Right cardiac atrium (tissue), 5 donors: ENCODE measurements around the gene KRTAP10-7. TPM values are rescaled to one million over a fixed set of nuclear protein-coding genes. Genes with fewer than 3 reads are reported as not detected.
"Not testable (repeated sequence)": the region's sequence is repeated elsewhere in the genome, so short reads cannot be mapped to it uniquely, and the experiment has no call there.

Experiments
- ATAC-seq, 2 donors: fragments of 200-7000 bp; cut with Tn5 transposase; one replicate each; pipeline versions ENCODE4 v1.8.0 to v1.9.1; 2020; ENCODE audit warnings: moderate library complexity in 2 of 2, mild to moderate bottlenecking in 1 of 2
- DNase-seq, 3 donors: peaks; one replicate each; pipeline ENCODE4 v3.0.0-alpha.2; 2020
- H3K27ac ChIP-seq: one replicate; pipeline ENCODE4 v1.5.1; 2013; ENCODE audit warnings: mild to moderate bottlenecking, low read length, control low read depth, moderate library complexity
- H3K27me3 ChIP-seq: one replicate; pipeline ENCODE4 v1.6.1; 2013; ENCODE audit not compliant: control insufficient read depth, insufficient read depth
- H3K4me1 ChIP-seq: one replicate; pipeline ENCODE4 v1.6.1; 2013; ENCODE audit warnings: low read length; ENCODE audit not compliant: control insufficient read depth, insufficient read depth
- H3K4me3 ChIP-seq: one replicate; pipeline ENCODE4 v1.5.1; 2013; ENCODE audit warnings: low read length, control low read depth
- H3K9me3 ChIP-seq: one replicate; pipeline ENCODE4 v1.6.1; 2013; ENCODE audit warnings: low read length; ENCODE audit not compliant: control insufficient read depth
- WGBS: extraction: QIAGEN DNeasy Blood & Tissue Kit; methylation state at CpG from one replicate; pipeline ENCODE4 v1.1.7; 2013; 5-methylcytosine and 5-hydroxymethylcytosine counted together
- intact Hi-C, 4 donors: fragments of 100-400 bp; cut with DNase I; formaldehyde crosslinking; loops; one replicate each; pipeline versions ENCODE4 v1.11.0 to v1.14.0; 2022 to 2023
- polyA plus RNA-seq: library from polyadenylated mRNA; stranded (reverse); fragments of 200-250 nt; gene quantifications from one replicate; pipeline ENCODE4 v1.2.3, GENCODE V29; 2013
- total RNA-seq, 4 donors: library from RNA; stranded (reverse); fragmentation: NEBNext Ultra II Directional; extraction: Animal tissue kit (Norgen Biotek cat#: 25700); gene quantifications; one replicate each; pipeline ENCODE4 v1.2.1, GENCODE V29; 2021
- donor health status: healthy with polysubstance abuse.
- donor health status: DM: no; HTN: yes; CAD: no.
- donor health status: DM: no; HTN: no; CAD: no.
- donor health status: DM: no; HTN: yes; CAD: no; lungs with severe emphysema.
- donor health status: DM: yes; HTN: yes; CAD: no.

Gene KRTAP10-7
- total and polyA plus RNA-seq, 5 donors, result not detected

DNA sequence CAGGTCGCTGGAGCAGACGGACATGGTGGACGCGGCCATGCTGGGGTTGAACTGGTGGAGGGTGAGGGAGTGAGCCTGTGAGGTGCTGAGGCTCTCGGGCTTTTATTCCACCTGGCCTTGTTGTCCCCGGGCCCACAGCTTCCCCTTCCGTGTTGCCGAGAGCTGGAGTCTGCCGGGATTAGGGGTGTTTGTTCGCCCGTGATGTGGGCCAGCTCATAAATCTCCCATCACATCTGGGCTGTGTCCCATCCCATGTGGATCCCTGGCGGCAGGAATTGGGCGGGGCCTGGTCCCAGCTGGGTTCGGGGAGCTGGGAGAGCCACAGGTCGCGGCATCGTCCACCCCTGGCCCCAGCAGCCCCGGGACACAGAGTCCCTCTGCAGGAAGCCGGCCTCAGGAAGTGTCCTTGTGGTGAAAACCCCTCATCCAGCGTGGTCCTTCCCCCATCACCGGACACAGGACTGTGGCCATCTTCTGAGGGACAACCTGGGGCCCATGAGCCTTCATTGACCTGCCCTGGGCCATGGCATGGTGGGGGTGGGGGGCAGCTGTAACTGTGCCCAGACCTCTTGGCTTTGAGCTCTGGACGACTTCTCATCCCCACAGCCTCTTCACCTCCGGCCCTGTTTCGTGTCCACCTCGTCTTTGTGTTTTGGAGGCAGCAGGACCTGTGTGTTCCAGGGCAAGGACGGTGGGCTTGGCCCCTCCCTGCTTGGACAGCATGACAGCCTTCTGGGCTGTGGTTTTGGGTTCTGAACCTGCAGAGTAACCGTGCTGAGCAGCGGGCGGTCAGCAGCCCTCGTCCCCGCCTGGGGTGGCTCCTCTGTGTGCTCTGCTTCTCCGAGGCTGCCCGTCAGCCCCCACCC lies 7.7 kb upstream of the KRTAP10-7 start, which contains the start of gene KRTAP10-6:
KRTAP10-6 (minus strand) TSS at position 60 of the 866 bp plus-strand sequence; CDS start at position 39, 21 bp downstream.
- ATAC-seq, result peak; percentile 17 to 26
- Histone ChIP-seq H3K9me3 (no peaks in the 10 kb centered on the region), H3K27ac (no peak within 1 kb of the TSS), H3K4me3 (no peak within 1 kb of the TSS), H3K4me1 (no peaks in the 10 kb centered on the region), H3K27me3 (no peaks in the 10 kb centered on the region)
- intact Hi-C loops, result no loop called here
- DNase-seq, result peak in 1 of 3 donors; percentile 45
- 71% methylated on average over 33 of the region's 33 CpGs for WGBS

DNA sequence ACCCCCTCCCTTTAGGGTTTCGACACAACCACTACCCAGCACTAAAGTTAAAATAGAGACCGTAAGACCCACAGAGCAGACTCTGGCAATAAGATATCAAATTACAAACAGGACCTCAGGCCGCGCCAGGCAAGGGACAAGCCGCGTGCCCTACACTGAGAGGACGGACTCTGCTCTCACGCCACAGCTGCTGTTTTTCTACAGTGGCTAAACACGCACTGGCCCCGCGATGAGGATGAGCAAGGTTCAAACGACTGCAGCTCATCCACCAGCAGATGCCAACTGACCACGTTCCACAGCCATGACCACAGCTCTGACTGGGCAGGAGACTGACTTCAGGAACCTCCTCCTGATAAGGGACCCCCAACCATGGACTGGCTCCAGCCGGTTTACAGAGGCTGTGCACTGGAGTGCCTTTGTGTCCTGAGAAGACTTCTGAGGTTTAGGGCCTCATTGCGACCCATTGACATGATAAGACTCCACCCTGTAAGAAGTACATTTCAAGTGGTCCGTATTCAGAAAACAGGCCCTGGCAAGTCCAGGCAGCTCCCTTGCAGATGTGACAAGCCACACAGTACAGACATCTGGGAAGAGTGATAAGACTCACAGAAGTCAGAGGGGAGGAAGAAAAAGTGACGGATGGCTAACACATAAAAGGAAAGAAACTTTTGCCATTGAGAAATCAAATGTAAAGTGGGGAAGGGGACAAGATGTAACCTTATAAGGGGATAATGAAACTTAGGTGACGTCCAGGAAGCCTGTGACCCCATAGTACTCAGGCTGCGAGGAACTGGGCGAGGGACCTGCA lies 6.6 kb upstream of the KRTAP10-7 start:
- ATAC-seq (peak in 1 of 2 donors; percentile 39), DNase-seq (peak in 1 of 3 donors; percentile 27)
- WGBS, result 39% methylated on average over 20 of the region's 20 CpGs
- H3K9me3 ChIP-seq, result no peaks in the 10 kb centered on the region
- intact Hi-C loops, result no loop called here
- no peaks in the 10 kb centered on the region for H3K27me3 ChIP-seq
- H3K27ac ChIP-seq, result no peak overlapping the region
- no peaks in the 10 kb centered on the region for H3K4me1 ChIP-seq
- no peak overlapping the region for H3K4me3 ChIP-seq

DNA sequence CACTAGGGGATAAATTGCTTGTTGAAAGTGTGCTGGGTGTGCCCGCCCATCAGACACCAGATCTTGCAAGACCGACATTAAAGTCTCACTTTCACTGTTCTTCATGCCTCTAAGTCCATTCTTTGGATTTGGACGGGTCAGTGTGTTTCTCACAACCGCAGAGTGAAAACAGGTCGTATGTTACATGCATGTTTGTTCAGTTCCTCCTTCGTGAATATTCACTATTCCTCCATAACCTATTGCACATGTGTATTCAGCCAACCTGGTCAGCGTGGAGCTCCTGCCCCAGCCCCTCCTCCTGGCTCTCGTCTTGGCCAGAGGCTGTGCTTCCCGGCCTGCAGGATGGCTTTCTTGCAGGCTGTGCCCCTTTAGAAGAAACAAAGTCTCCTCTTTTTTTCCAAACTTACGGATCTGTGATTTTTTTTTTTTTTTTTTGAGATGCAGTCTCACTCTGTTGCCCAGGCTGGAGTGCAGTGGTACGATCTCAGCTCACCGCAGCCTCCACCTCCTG lies 5.9 kb upstream of the KRTAP10-7 start:
- no peak for ATAC-seq
- no peak for DNase-seq
- 76% methylated on average over 12 of the region's 12 CpGs for WGBS
- Histone ChIP-seq H3K27ac (no peak overlapping the region), H3K4me1 (no peaks in the 10 kb centered on the region), H3K9me3 (no peaks in the 10 kb centered on the region), H3K27me3 (no peaks in the 10 kb centered on the region), H3K4me3 (no peak overlapping the region)
- intact Hi-C loops, result no loop called here

DNA sequence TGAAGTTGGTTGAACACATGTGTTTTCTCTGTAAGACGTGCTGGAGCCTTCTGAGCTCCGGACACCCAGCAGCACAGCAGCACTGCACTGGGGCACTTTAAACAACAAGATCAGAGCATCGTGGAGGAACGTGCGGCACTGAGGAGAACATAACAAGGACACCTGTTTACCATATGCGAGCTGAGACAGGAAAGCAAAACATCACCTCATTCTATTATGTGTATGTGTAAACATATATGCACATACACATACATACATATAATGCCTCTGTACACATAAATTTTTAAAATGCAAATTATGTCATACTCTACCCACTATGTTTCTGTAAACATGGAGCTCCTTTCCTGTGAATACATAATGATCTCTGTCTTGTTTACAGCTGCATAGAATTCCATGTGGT lies 4.9 kb upstream of the KRTAP10-7 start:
- Histone ChIP-seq H3K27me3 (no peaks in the 10 kb centered on the region), H3K4me3 (no peak overlapping the region), H3K4me1 (no peaks in the 10 kb centered on the region), H3K9me3 (no peaks in the 10 kb centered on the region), H3K27ac (no peak overlapping the region)
- intact Hi-C loops, result no loop called here
- 79% methylated on average over 6 of the region's 6 CpGs for WGBS
- ATAC-seq (no peak), DNase-seq (no peak)

DNA sequence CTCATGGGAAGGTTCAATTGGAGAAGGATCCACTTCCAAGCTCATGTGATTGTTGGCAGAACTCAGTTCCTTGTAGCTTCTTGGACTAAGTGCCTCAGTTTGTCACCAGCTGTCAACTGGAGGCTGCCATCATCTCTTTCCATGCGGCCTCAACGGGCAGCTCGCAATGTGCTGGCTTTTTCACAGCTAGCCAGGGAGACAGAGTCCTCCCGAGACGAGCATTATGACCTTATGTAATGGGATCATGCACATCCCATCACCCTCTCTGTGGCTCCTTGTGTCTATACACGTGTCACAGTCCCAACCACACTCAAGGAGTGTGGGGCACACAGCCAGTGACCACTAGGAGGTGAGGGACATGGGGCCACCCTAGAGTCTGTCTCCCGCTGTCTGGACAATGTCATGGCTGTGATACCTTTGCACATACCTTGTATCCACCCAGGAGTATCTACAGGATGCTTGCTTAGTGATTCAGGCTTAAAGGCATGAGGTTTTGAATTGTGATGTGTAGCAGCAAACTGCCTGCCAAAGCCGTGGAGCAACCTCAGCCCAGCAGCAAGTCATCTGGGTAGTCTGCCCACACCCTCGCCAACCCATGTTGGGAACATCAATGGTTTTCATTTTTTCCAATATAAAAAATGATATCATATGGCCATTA lies 4.2 kb upstream of the KRTAP10-7 start:
- H3K4me3 ChIP-seq, result no peak overlapping the region
- H3K27ac ChIP-seq, result no peak overlapping the region
- DNase-seq (no peak), ATAC-seq (no peak)
- no peaks in the 10 kb centered on the region for H3K27me3 ChIP-seq
- 79% methylated on average over 9 of the region's 9 CpGs for WGBS
- no peaks in the 10 kb centered on the region for H3K4me1 ChIP-seq
- intact Hi-C loops, result no loop called here
- H3K9me3 ChIP-seq, result no peaks in the 10 kb centered on the region

DNA sequence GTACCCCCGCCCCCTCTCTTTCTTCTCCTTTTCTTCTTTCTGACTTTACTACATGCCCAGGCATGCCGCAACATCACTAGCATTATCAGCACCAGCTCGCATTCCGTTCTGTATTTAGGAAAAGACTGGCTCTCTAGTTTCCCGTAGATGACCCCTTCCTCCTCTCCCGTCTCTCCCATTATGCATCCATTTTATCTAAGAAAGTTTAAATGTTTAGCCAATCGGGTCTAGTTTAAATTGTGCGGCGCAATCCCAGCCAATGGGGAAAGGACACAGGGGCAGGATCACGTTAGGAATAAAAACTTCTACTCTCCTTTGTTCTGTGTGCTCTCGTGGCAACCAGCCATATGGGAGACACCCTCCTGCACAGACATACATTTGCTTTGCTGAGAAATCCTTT lies 2.3 kb upstream of the KRTAP10-7 start:
- H3K27me3 ChIP-seq, result no peaks in the 10 kb centered on the region
- 62% methylated on average over 11 of the region's 11 CpGs for WGBS
- no peak overlapping the region for H3K4me3 ChIP-seq
- DNase-seq (no peak), ATAC-seq (no peak)
- H3K9me3 ChIP-seq, result no peaks in the 10 kb centered on the region
- intact Hi-C loops, result no loop called here
- H3K27ac ChIP-seq, result no peak overlapping the region
- no peaks in the 10 kb centered on the region for H3K4me1 ChIP-seq

DNA sequence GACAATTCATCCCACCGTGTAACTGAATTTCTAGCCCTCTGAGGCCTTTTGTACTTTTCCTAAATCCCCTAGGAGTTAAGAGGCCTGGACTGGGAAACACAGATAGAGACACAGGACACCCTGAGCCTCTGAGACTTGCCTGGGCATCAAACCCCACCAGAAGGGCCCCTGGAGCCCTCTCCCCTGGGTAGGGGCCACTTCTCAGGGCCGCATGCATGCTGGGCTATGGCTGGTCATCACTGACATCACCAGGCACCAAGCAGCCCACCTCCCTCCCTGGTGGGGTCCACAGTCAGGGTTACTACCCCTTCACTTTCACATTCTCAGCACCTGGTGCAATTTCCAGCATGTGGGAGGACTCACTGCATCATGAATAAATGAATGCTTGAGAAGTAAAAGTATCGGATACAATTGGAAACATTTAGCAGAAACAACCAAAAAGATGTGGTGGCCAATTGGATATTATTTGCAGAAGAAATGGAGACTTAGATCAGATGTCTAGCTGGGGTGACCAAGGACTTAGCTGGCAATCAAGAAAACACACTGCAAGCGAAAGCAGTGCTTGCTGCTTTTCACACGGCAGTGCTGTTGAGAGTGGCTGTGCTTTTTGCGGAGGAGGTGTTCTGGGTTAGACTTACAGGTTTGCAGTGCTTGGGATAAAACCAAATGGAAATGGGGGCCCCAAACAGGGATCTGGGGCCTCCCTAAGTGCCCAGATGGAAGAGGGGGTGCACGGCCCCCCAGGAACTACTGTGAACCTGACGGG lies 950 bp upstream of the KRTAP10-7 start:
- H3K27ac ChIP-seq, result no peak overlapping the region
- intact Hi-C loops, result no loop called here
- no peaks in the 10 kb centered on the region for H3K9me3 ChIP-seq
- no peaks in the 10 kb centered on the region for H3K27me3 ChIP-seq
- ATAC-seq, result no peak
- 83% methylated on average over 8 of the region's 8 CpGs for WGBS
- no peak overlapping the region for H3K4me3 ChIP-seq
- H3K4me1 ChIP-seq, result no peaks in the 10 kb centered on the region
- no peak for DNase-seq

DNA sequence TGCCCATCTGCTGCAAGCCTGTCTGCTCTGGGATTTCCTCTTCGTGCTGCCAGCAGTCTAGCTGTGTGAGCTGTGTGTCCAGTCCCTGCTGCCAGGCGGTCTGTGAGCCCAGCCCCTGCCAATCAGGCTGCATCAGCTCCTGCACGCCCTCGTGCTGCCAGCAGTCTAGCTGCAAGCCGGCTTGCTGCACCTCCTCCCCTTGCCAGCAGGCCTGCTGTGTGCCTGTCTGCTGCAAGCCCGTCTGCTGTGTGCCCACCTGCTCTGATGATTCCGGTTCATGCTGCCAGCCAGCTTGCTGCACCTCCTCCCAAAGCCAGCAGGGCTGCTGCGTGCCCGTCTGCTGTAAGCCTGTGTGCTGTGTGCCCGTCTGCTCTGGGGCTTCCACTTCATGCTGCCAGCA lies 694 bp downstream of the KRTAP10-7 start:
- ATAC-seq, H3K9me3 ChIP-seq, H3K27me3 ChIP-seq, intact Hi-C loops, H3K4me1 ChIP-seq, H3K4me3 ChIP-seq, H3K27ac ChIP-seq: not testable (repeated sequence)
- DNase-seq, result peak in 1 of 3 donors; percentile 18
- WGBS, result 66% methylated on average over 10 of the region's 10 CpGs

DNA sequence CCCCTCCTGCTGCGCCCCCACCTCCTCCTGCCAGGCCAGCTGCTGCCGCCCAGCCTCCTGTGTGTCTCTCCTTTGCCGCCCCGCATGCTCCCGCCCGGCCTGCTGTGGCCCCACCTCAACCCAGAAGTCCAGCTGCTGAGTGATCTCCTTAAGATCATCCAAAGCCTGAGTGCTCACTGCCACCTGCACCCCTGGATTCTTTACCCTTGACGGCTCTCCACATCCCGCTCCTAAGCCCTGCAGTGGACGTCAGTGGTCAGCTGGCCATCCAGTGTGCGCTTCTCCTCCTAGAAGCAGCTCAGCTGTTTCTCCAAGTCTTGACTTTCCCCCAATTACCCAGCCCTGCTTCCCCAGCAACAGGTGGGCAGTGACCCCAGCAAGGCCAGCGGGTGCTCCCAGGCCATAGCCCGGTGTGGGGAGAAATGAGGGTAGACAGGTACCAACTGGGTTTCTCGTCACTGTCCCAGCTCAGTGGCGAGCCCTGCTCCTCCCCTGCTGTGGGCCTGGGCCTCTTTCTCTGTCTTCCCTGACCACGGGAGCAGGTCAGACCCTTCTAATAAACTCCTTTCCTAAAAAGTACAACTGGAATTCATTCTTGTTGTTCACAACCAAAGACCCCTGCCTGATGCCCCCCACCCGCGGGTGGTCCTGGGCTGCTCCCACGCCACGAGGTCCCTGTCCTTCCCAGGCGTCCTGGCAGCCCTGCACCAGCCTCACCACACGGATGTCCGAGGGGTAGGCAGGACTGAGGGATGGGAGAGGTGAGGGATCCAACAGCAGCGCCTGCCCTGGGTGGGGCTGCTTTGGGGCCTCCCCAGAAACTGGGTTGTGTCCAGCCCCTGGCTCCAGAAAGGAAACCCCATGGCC lies 1.4 kb downstream of the KRTAP10-7 start:
- DNase-seq (peak in 1 of 3 donors; percentile 31), ATAC-seq (no peak)
- intact Hi-C loops, result no loop called here
- Histone ChIP-seq H3K9me3 (no peaks in the 10 kb centered on the region), H3K4me1 (no peaks in the 10 kb centered on the region), H3K27me3 (no peaks in the 10 kb centered on the region), H3K27ac (no peak overlapping the region), H3K4me3 (no peak overlapping the region)
- WGBS, result 76% methylated on average over 23 of the region's 23 CpGs

DNA sequence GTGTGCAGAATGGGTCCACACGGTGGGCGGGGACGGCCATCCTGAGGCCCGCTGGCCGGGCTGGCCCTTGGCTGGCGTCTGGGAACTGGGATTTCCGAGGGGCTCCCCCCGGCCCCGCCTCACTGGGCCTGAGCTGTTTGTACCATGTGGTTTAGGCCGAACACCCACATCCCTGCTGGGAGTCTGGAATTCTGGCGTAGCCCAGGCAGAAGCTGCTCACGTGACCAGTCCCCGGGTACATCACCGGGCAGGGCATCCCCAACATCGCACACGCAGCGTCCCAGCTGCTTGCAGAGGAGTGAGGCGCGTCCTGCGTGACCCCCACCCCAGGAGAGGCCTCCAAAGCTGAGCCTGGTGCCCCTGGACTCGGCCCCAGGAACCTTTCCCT lies 2.1 kb downstream of the KRTAP10-7 start:
- intact Hi-C loops, result no loop called here
- 79% methylated on average over 20 of the region's 21 CpGs for WGBS
- Histone ChIP-seq H3K4me3 (no peak overlapping the region), H3K4me1 (no peaks in the 10 kb centered on the region), H3K27me3 (no peaks in the 10 kb centered on the region), H3K9me3 (no peaks in the 10 kb centered on the region), H3K27ac (no peak overlapping the region)
- no peak for DNase-seq
- no peak for ATAC-seq
